ENCODE measurements around the gene POP7.

The POP7 gene

GRCh38 chr7:100726996-100727761 lies 21.3 kb downstream of the POP7 start:
- FAIRE-seq, result no peak

GRCh38 chr7:100728196-100728595 lies 22.3 kb downstream of the POP7 start:
- no peak for FAIRE-seq

GRCh38 chr7:100730136-100730800 lies 24.3 kb downstream of the POP7 start:
- FAIRE-seq, result no peak

GRCh38 chr7:100731937-100732636 lies 26.2 kb downstream of the POP7 start:
- no peak for FAIRE-seq

- FAIRE-seq, result no peak
Measured at GRCh38 chr7:100735730-100736129, 29.8 kb downstream of the POP7 start.

GRCh38 chr7:100736671-100737070 lies 30.8 kb downstream of the POP7 start:
- no peak for FAIRE-seq

- no peak for FAIRE-seq
Measured at GRCh38 chr7:100739934-100740333, 34.0 kb downstream of the POP7 start.

- FAIRE-seq, result no peak
Measured at GRCh38 chr7:100744605-100745004, 38.7 kb downstream of the POP7 start.

GRCh38 chr7:100745184-100745583 lies 39.3 kb downstream of the POP7 start:
- FAIRE-seq, result peak; percentile 92

GRCh38 chr7:100752994-100753393 lies 47.1 kb downstream of the POP7 start:
- no peak for FAIRE-seq

GRCh38 chr7:100753750-100754149 lies 47.8 kb downstream of the POP7 start:
- no peak for FAIRE-seq
